Spleen (tissue), 7 donors: Measurements from ENCODE around the gene HEYL.

Source experiments
- POLR2A ChIP-seq, 3 donors: fragments of 450-650 bp; IDR thresholded peaks; one replicate each; pipeline ENCODE4 v1.5.1; 2017; ENCODE audit warnings: antibody characterized with exemption in 3 of 3, mild to moderate bottlenecking in 1 of 3
- POLR2AphosphoS5 ChIP-seq, 3 donors: sonication (generic); formaldehyde crosslinking; IDR thresholded peaks; one replicate each; pipeline ENCODE4 v1.5.1; 2017; ENCODE audit warnings: antibody characterized with exemption in 3 of 3
- TF ChIP-seq, protein P1 (sequence below), 11 experiments: fragments of 200-600 bp in 7 of 11; fragments of 450-650 bp in 4 of 11; sonication (generic) in 4 of 11; IDR thresholded peaks in 8 of 11; conservative IDR thresholded peaks in 3 of 11; 1 replicate in 7 of 11; 2 replicates in 4 of 11; pipeline versions ENCODE4 v1.4.0 to v1.8.0; 2016 to 2021; ENCODE audit warnings: antibody characterized with exemption in 11 of 11, inconsistent platforms in 4 of 11, mild to moderate bottlenecking in 1 of 11
- donor health status: DM: no; HTN: no; CAD: no; lungs with moderate emphysema.
- donor health status: DM: no; HTN: no; CAD: no.
- donor health status: DM: no; HTN: no; CAD: no.

GRCh38 chr1:39659110-39659509, 19.7 kb upstream of the HEYL start:
- TF ChIP-seq, protein P1, sequence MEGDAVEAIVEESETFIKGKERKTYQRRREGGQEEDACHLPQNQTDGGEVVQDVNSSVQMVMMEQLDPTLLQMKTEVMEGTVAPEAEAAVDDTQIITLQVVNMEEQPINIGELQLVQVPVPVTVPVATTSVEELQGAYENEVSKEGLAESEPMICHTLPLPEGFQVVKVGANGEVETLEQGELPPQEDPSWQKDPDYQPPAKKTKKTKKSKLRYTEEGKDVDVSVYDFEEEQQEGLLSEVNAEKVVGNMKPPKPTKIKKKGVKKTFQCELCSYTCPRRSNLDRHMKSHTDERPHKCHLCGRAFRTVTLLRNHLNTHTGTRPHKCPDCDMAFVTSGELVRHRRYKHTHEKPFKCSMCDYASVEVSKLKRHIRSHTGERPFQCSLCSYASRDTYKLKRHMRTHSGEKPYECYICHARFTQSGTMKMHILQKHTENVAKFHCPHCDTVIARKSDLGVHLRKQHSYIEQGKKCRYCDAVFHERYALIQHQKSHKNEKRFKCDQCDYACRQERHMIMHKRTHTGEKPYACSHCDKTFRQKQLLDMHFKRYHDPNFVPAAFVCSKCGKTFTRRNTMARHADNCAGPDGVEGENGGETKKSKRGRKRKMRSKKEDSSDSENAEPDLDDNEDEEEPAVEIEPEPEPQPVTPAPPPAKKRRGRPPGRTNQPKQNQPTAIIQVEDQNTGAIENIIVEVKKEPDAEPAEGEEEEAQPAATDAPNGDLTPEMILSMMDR (IDR thresholded peaks at IDR 0.05 in 8 of 11, conservative IDR thresholded peaks at IDR 0.05 in 3 of 11), result no peak
- TF ChIP-seq POLR2A (IDR thresholded peaks at IDR 0.05) (no peak), POLR2AphosphoS5 (IDR thresholded peaks at IDR 0.05) (no peak)
